Measurements from ENCODE around the gene ZDHHC12. TPM values are rescaled to one million over a fixed set of nuclear protein-coding genes. Genes with fewer than 3 reads are reported as not detected.
A peak's percentile ranks its signal among the peaks of the same experiment; 100 is the strongest.

The ZDHHC12 gene
- total and polyA plus RNA-seq, 2 of the 13 experiments (the other 11 are each of a cell fraction or from before 2014, with no cell fraction given): 25.4 to 28.0 TPM

- no peak for TF ChIP-seq HINFP (CRISPR knock-in tag; IDR thresholded peaks at IDR 0.05; ENCODE audit: low read depth)
- TF ChIP-seq NFE2L1 (CRISPR knock-in tag; IDR thresholded peaks at IDR 0.05; ENCODE audit: borderline replicate concordance): no peak
- no peak; the same call in 1 of the 2 replicates for TF ChIP-seq ZNF350 (CRISPR knock-in tag; IDR thresholded peaks at IDR 0.05; ENCODE audit: borderline replicate concordance, low read depth)
- no peak for TF ChIP-seq ARID2 (CRISPR knock-in tag; IDR thresholded peaks at IDR 0.05; ENCODE audit: borderline replicate concordance)
- peak; percentile 35; the same call in 1 of the 2 replicates for TF ChIP-seq IKZF5 (CRISPR knock-in tag; IDR thresholded peaks at IDR 0.05)
- no peak; the same call in 1 of the 2 replicates for TF ChIP-seq ZNF768 (CRISPR knock-in tag; IDR thresholded peaks at IDR 0.05)
- TF ChIP-seq ZBTB7A (CRISPR knock-in tag; IDR thresholded peaks at IDR 0.05): no peak
- no peak for TF ChIP-seq ZNF292 (CRISPR knock-in tag; IDR thresholded peaks at IDR 0.05; ENCODE audit: borderline replicate concordance, low read depth)
- peak; percentile 41 for TF ChIP-seq ZNF781 (CRISPR knock-in tag; IDR thresholded peaks at IDR 0.05; ENCODE audit: borderline replicate concordance, not compliant biosample characterization)
- no peak for TF ChIP-seq ZNF549 (CRISPR knock-in tag; IDR thresholded peaks at IDR 0.05)
- no peak for TF ChIP-seq SOX6 (IDR thresholded peaks at IDR 0.05)
- peak; percentile 52; the same call in 1 of the 2 replicates for TF ChIP-seq SOX6 (CRISPR knock-in tag; IDR thresholded peaks at IDR 0.05)
- TF ChIP-seq PHF21A (CRISPR knock-in tag; IDR thresholded peaks at IDR 0.05): peak; percentile 55; the same call in 1 of the 2 replicates
- TF ChIP-seq SP2 (CRISPR knock-in tag; IDR thresholded peaks at IDR 0.05): peak; percentile 94
- TF ChIP-seq MAX (IDR thresholded peaks at IDR 0.05): peak; percentile 60
- peak; percentile 19; the same call in 1 of the 2 replicates for TF ChIP-seq MYPOP (CRISPR knock-in tag; IDR thresholded peaks at IDR 0.05)
- peak; percentile 100 for TF ChIP-seq SP4 (CRISPR knock-in tag; IDR thresholded peaks at IDR 0.05)
- 0 out of 2 replicates have a peak, but pooled peaks have one; percentile 15 for TF ChIP-seq MLX (CRISPR knock-in tag; IDR thresholded peaks at IDR 0.05)
- 0 out of 2 replicates have a peak, but pooled peaks have one; percentile 42 for TF ChIP-seq PRDM15 (CRISPR knock-in tag; IDR thresholded peaks at IDR 0.05)
- no peak for TF ChIP-seq MBD4 (IDR thresholded peaks at IDR 0.05; ENCODE audit: borderline replicate concordance, low read length)
Measured at GRCh38 chr9:128723866-128724743, at the start of gene ZDHHC12 (continued).

Data from HepG2 (cell line).